Measurements from ENCODE around the gene METTL23. TPM values are rescaled to one million over a fixed set of nuclear protein-coding genes. Genes with fewer than 3 reads are reported as not detected.

Gene METTL23
- total RNA-seq (10 to 100 TPM; 17.5 to 30.2 TPM), polyA plus RNA-seq (ENCODE audit: insufficient read length in 2 of 2) (10 to 100 TPM; 25.9 to 28.2 TPM)
- long read RNA-seq, donor 1, partial matches to known transcripts, result 0 of 11 reads
- long read RNA-seq, donor 1, other reads (novel, unspliced or antisense), result 0 of 11 reads
- long read RNA-seq, donor 2, partial matches to known transcripts, result 0 of 3 reads
- long read RNA-seq, donor 2, other reads (novel, unspliced or antisense), result 0 of 3 reads
- long read RNA-seq, donor 3, partial matches to known transcripts, result 0 of 9 reads
- long read RNA-seq, donor 3, other reads (novel, unspliced or antisense), result 0 of 9 reads
- long read RNA-seq, donor 4, transcript METTL23-204 (4 exons, 904 nt), result major isoform, 5 of 18 reads
- long read RNA-seq, donor 4, partial matches to known transcripts, result 0 of 18 reads
- long read RNA-seq, donor 4, other reads (novel, unspliced or antisense), result 0 of 18 reads

DNA sequence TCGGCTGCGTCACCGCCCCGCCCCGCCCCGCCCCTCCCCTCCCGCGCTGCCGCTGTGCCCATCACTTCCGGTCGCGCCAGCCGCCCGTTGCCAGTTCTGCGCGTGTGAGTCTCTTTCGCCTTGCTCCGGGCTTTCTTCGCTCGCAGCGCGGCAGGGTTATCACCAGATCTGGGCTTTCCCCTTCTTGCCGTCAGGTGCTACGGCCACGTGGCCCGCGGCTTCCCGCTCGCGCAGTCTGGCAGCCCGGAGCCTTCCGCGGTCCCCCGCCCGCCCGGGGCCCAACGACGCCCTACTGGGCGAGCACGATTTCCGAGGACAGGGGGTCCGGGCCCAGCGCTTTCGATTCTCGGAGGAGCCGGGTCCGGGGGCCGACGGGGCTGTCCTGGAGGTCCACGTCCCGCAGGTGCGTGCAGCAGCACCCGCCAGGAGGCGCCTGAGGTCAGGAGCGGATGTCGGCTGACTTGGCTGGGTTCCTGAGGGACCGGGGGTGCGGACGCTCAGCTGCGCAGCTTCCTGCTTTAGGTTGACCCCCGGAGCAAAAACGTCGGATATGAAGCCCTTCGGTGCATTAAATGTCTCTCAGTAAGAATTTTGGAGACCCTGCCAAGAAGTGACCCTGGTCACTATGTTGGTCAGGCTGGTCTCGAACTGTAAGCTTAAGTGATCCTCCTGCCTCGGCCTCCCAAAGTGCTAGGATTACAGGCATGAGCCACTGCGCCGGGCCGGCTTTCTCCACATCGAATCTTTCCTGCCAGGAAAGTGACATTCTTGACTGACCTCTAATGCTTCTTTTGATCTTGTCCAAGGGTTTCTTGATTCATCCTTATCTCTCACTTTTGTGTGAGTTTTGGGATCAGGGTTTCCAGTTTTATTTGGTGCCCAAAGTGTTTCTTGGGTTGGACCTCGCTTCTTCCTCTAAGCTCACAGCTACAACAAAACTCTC, at the start of gene METTL23:
Gene METTL23, plus strand, starts transcription at position 64 of the 943 bp plus-strand sequence. CDS start 2,872 bp downstream, outside the sequence.
- Histone ChIP-seq H3K9me3 (ENCODE audit: control insufficient read depth, insufficient read depth, low read length) (no peaks in the 10 kb centered on the region), H3K36me3 (ENCODE audit: control insufficient read depth, insufficient read depth, low read length) (peaks cover 33% of the 10 kb centered on the region), H3K4me3 (ENCODE audit: low read depth, low read length) (peak within 1 kb of the TSS; percentile 84), H3K27ac (ENCODE audit: low read depth, low read length) (peak within 1 kb of the TSS; percentile 96), H3K27me3 (ENCODE audit: control insufficient read depth, insufficient read depth, low read length) (no peaks in the 10 kb centered on the region), H3K4me1 (ENCODE audit: control insufficient read depth, insufficient read depth, low read length) (peaks cover 28% of the 10 kb centered on the region)
- WGBS (ENCODE audit: insufficient coverage), result 3% methylated on average over 71 of the region's 71 CpGs
- DNase-seq (ENCODE audit: low read depth in 4 of 6, low spot score in 6 of 6), result peak in 2 of 6 donors; percentile 78 to 83

DNA sequence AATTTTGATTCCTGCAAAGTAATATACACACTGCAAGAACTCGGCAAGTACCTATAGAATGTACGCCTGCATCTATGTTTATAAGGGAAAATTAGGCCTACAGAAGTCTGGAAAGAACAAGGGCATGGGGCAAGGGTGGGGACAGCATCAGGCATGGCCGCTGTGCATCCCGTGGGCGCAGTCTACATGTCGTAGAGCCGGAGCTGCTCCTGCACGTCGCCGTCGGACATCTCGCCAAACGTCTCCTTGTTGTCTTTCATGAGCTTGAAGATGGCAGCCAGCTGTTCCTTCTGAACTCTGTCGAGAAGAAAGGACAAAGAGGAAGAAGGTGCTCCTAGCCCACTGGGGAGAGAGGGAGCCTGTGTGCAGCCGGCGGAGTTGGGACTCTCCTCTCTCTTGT, 49.2 kb upstream of the METTL23 start:
- no peak overlapping the region for H3K4me3 ChIP-seq (ENCODE audit: low read depth, low read length)
- H3K36me3 ChIP-seq (ENCODE audit: control insufficient read depth, insufficient read depth, low read length), result peaks cover 32% of the 10 kb centered on the region
- WGBS (ENCODE audit: insufficient coverage), result 89% methylated on average over 15 of the region's 16 CpGs
- H3K9me3 ChIP-seq (ENCODE audit: control insufficient read depth, insufficient read depth, low read length), result no peaks in the 10 kb centered on the region
- no peaks in the 10 kb centered on the region for H3K27me3 ChIP-seq (ENCODE audit: control insufficient read depth, insufficient read depth, low read length)
- H3K27ac ChIP-seq (ENCODE audit: low read depth, low read length), result no peak overlapping the region
- DNase-seq (ENCODE audit: low read depth in 4 of 6, low spot score in 6 of 6), result no peak
- peaks cover 16% of the 10 kb centered on the region for H3K4me1 ChIP-seq (ENCODE audit: control insufficient read depth, insufficient read depth, low read length)

- peaks cover 41% of the 10 kb centered on the region for H3K36me3 ChIP-seq (ENCODE audit: control insufficient read depth, insufficient read depth, low read length)
- H3K9me3 ChIP-seq (ENCODE audit: control insufficient read depth, insufficient read depth, low read length), result no peaks in the 10 kb centered on the region
- H3K4me3 ChIP-seq (ENCODE audit: low read depth, low read length), result no peak overlapping the region
- no peak for DNase-seq (ENCODE audit: low read depth in 4 of 6, low spot score in 6 of 6)
- H3K27ac ChIP-seq (ENCODE audit: low read depth, low read length), result no peak overlapping the region
- H3K27me3 ChIP-seq (ENCODE audit: control insufficient read depth, insufficient read depth, low read length), result no peaks in the 10 kb centered on the region
- peaks cover 23% of the 10 kb centered on the region for H3K4me1 ChIP-seq (ENCODE audit: control insufficient read depth, insufficient read depth, low read length)
- WGBS (ENCODE audit: insufficient coverage), result 87% methylated on average over 12 of the region's 12 CpGs
These were observed 48.3 kb upstream of the METTL23 start for GRCh38 chr17:76678330-76678729.

- H3K9me3 ChIP-seq (ENCODE audit: control insufficient read depth, insufficient read depth, low read length), result no peaks in the 10 kb centered on the region
- H3K36me3 ChIP-seq (ENCODE audit: control insufficient read depth, insufficient read depth, low read length), result peaks cover 50% of the 10 kb centered on the region
- 75% methylated on average over 1 of the region's 1 CpG for WGBS (ENCODE audit: insufficient coverage)
- no peak for DNase-seq (ENCODE audit: low read depth in 4 of 6, low spot score in 6 of 6)
- peaks cover 31% of the 10 kb centered on the region for H3K4me1 ChIP-seq (ENCODE audit: control insufficient read depth, insufficient read depth, low read length)
- no peak overlapping the region for H3K4me3 ChIP-seq (ENCODE audit: low read depth, low read length)
- no peaks in the 10 kb centered on the region for H3K27me3 ChIP-seq (ENCODE audit: control insufficient read depth, insufficient read depth, low read length)
- no peak overlapping the region for H3K27ac ChIP-seq (ENCODE audit: low read depth, low read length)
These were observed 47.4 kb upstream of the METTL23 start for GRCh38 chr17:76679239-76679638.

- Histone ChIP-seq H3K4me3 (ENCODE audit: low read depth, low read length) (no peak overlapping the region), H3K9me3 (ENCODE audit: control insufficient read depth, insufficient read depth, low read length) (no peaks in the 10 kb centered on the region), H3K36me3 (ENCODE audit: control insufficient read depth, insufficient read depth, low read length) (peaks cover 63% of the 10 kb centered on the region), H3K27ac (ENCODE audit: low read depth, low read length) (peak overlapping the region; percentile 69), H3K27me3 (ENCODE audit: control insufficient read depth, insufficient read depth, low read length) (no peaks in the 10 kb centered on the region), H3K4me1 (ENCODE audit: control insufficient read depth, insufficient read depth, low read length) (peaks cover 35% of the 10 kb centered on the region)
- peak in 5 of 6 donors; percentile 56 to 94 (median 74) for DNase-seq (ENCODE audit: low read depth in 4 of 6, low spot score in 6 of 6)
- 47% methylated on average over 13 of the region's 16 CpGs for WGBS (ENCODE audit: insufficient coverage)
These were observed 45.2 kb upstream of the METTL23 start for GRCh38 chr17:76681222-76682137.

GRCh38 chr17:76682296-76682695, 44.3 kb upstream of the METTL23 start:
- peak in 1 of 6 donors; percentile 57 for DNase-seq (ENCODE audit: low read depth in 4 of 6, low spot score in 6 of 6)
- Histone ChIP-seq H3K9me3 (ENCODE audit: control insufficient read depth, insufficient read depth, low read length) (no peaks in the 10 kb centered on the region), H3K4me3 (ENCODE audit: low read depth, low read length) (no peak overlapping the region), H3K27ac (ENCODE audit: low read depth, low read length) (peak overlapping the region; percentile 59), H3K27me3 (ENCODE audit: control insufficient read depth, insufficient read depth, low read length) (no peaks in the 10 kb centered on the region), H3K36me3 (ENCODE audit: control insufficient read depth, insufficient read depth, low read length) (peaks cover 71% of the 10 kb centered on the region), H3K4me1 (ENCODE audit: control insufficient read depth, insufficient read depth, low read length) (peaks cover 43% of the 10 kb centered on the region)
- WGBS (ENCODE audit: insufficient coverage), result 73% methylated on average over 7 of the region's 12 CpGs

GRCh38 chr17:76683011-76683755, 43.5 kb upstream of the METTL23 start:
- H3K9me3 ChIP-seq (ENCODE audit: control insufficient read depth, insufficient read depth, low read length), result no peaks in the 10 kb centered on the region
- H3K36me3 ChIP-seq (ENCODE audit: control insufficient read depth, insufficient read depth, low read length), result peaks cover 71% of the 10 kb centered on the region
- H3K27ac ChIP-seq (ENCODE audit: low read depth, low read length), result no peak overlapping the region
- peaks cover 52% of the 10 kb centered on the region for H3K4me1 ChIP-seq (ENCODE audit: control insufficient read depth, insufficient read depth, low read length)
- no peaks in the 10 kb centered on the region for H3K27me3 ChIP-seq (ENCODE audit: control insufficient read depth, insufficient read depth, low read length)
- no peak overlapping the region for H3K4me3 ChIP-seq (ENCODE audit: low read depth, low read length)
- no peak for DNase-seq (ENCODE audit: low read depth in 4 of 6, low spot score in 6 of 6)
- 68% methylated on average over 14 of the region's 18 CpGs for WGBS (ENCODE audit: insufficient coverage)

DNA sequence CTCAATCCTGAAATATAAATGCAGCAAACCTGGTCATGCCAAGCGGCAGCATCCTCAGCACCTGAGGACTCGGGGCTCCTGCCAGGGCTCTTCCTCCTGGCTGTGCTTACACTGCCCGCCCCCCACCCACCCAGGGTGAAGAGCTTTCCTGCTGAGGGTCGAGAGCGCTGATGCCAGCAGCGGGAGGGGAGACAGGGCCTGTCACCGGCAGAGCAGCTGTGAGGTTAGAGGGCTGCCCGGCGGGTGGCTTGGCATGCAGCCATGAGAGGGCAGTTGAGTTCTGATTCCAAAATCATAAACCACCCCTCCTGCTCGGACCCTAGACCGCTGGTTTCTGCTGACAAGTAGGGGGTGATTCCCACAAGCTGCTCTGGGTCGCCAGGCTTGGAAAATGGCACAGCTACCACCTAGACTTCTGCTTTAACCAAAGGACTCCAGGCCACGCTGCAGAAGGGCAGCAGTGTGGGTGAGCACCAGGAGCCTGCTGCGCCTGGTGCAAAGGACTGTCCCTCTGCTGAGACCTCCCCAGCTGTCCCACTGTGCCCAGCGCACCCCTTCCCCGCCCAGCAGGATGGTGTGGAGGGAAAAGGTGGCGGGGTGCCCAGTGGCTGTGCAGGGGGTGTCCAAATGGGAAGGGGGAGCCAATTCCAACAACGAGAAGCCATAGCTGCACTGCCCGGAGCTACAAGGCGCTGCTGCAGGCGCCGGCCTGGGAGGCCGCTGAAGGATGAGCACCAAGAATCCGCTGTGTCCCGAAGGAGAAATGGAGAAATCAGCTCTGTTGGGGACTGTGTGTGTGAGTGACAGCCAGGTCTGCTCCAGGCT, 42.5 kb upstream of the METTL23 start:
- Histone ChIP-seq H3K27me3 (ENCODE audit: control insufficient read depth, insufficient read depth, low read length) (no peaks in the 10 kb centered on the region), H3K9me3 (ENCODE audit: control insufficient read depth, insufficient read depth, low read length) (no peaks in the 10 kb centered on the region), H3K36me3 (ENCODE audit: control insufficient read depth, insufficient read depth, low read length) (peaks cover 66% of the 10 kb centered on the region), H3K27ac (ENCODE audit: low read depth, low read length) (no peak overlapping the region), H3K4me3 (ENCODE audit: low read depth, low read length) (no peak overlapping the region), H3K4me1 (ENCODE audit: control insufficient read depth, insufficient read depth, low read length) (peaks cover 61% of the 10 kb centered on the region)
- 74% methylated on average over 18 of the region's 25 CpGs for WGBS (ENCODE audit: insufficient coverage)
- no peak for DNase-seq (ENCODE audit: low read depth in 4 of 6, low spot score in 6 of 6)

Measured in spinal cord (tissue), 10 donors.